ENCODE data around the gene HS3ST4.
"Not testable (repeated sequence)": the region's sequence is repeated elsewhere in the genome, so short reads cannot be mapped to it uniquely, and the experiment has no call there.

HS3ST4 gene

GRCh38 chr16:25730396-25730795 is 38.6 kb downstream of the HS3ST4 start:
- no peak for DNase-seq (ENCODE audit: low read depth, low spot score)

DNA sequence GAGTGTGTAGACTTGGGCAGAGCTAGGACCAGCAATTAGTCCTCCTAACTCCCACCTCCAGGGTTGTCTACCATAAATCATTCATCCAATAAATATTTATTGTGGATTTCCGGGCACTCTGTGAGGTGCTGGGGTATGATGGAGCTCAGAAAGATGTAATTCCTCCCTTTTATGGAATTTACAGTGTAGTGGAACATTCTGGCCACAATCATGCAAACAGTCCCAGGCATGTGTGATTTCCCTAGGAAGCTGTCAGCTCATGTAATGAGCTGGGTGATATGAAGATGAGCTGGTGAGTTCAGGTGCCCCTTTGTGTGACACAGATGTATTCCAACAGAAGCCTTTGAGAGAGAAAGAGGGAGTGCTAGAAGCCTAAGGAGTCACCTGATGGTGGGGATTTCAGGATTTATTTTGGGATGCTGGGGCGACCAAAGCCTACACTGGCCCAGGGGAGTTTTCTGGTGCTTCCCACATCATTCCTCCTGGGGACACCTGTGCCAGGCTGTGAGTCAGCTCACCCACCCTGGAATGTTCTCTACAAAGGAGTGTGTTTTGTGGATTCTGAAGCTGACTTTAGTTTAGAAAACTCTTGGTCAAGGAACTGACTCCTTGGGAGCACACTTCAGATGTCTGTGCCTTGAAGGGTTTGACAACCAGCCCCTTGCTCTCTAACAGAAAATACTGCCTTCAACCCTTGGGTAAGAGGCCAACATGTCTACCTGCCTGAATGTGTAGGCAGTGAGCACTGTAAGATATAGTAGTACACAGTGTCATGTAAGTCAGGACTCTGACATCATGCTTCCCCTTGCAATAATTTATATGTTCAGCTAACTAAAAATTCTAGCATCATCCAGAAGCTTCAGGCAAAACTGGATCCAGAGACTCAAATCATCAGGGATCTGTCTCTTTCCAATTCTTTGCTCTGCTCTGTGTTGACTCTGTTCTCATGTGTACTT is 42.9 kb downstream of the HS3ST4 start:
- no peak for DNase-seq (ENCODE audit: low read depth, low spot score)

GRCh38 chr16:25735645-25736044 is 43.9 kb downstream of the HS3ST4 start:
- no peak for DNase-seq (ENCODE audit: low read depth, low spot score)

- no peak for DNase-seq (ENCODE audit: low read depth, low spot score)
Observed at GRCh38 chr16:25747160-25747758, 55.5 kb downstream of the HS3ST4 start.

DNA sequence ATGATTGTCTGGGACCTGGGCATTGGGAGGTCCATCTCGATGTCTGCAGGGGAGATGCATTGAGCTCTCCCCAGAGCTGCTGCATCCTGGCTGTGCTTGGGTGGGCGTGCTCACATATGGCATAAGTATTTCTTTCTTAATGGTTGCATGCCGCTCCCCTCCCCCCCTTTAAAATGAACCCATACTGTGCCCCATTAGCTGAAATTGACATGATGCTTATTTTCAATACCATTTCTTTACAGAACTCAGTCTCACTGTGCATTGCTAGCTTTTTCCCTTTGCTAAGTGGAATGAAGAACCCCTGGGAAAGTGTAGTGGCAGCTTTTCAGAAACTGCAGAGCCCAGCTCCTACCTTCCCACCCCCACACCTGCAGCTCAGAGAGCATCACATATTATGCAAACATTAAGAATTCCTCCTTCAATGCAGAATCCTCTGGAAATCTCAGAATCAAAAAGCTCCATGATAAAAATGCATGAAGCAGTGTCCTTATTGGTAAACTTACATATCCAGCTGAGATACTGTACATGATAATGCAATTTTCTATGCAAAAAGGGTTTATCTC is 56.4 kb downstream of the HS3ST4 start:
- no peak for DNase-seq (ENCODE audit: low read depth, low spot score)

- no peak for DNase-seq (ENCODE audit: low read depth, low spot score)
Observed at GRCh38 chr16:25750488-25751216, 58.9 kb downstream of the HS3ST4 start.

- DNase-seq (ENCODE audit: low read depth, low spot score): no peak
Observed at GRCh38 chr16:25751230-25751835, 59.6 kb downstream of the HS3ST4 start.

- no peak for DNase-seq (ENCODE audit: low read depth, low spot score)
Observed at GRCh38 chr16:25764466-25764865, 72.7 kb downstream of the HS3ST4 start.

- no peak for DNase-seq (ENCODE audit: low read depth, low spot score)
Observed at GRCh38 chr16:25771216-25771615, 79.5 kb downstream of the HS3ST4 start.

DNA sequence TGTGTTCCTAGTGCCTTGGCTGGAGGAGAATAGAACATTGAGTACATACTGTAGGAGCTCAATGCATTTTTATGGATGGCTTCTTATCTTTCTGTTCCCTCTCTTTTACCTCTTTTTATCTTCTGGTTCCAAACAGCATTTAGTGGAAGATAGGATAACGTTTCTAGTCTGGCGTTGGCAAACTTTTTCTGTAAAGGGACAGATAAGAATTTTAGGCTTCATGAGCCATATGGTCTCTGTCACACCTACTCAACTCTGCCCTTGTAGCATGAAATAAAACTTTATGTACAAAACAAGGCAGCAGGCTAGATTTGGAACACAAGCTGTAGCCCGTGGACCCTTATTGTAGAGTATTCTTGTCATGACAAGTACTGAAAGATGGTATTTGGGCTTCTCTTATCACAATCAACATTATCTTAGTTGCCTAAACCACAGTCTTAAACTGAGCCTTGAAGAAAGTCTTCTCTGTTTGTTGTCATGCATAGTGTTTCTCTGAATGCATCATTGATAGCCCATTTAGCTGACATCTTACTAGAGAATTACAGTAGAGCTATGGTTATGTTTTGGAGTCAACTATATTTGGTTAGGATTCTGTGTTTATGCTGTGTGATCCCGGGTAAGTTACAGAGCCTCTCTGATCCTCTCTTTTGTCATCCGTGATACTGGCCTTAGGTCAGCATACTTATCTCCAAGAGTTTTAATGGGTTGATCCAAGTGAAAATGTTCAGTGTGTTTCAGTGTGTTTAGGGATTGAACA is 80.2 kb downstream of the HS3ST4 start:
- DNase-seq (ENCODE audit: low read depth, low spot score): no peak

DNA sequence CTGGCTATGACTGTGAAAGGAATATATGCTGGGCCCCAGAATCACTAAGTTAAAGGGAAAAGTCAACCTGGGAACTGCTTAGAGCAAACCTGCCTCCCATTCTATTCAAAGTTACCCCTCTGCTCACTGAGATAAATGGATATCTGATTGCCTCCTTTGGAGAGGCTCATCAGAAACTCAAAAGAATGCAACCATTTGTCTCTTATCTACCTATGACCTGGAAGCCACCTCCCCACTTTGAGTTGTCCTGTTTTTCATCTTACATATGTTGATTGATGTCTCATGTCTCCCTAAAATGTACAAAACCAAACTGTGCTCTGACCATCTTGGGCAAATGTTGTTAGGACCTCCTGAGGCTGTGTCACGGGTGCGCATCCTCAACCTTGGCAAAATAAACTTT is 84.5 kb downstream of the HS3ST4 start:
- DNase-seq (ENCODE audit: low read depth, low spot score): not testable (repeated sequence)

GRCh38 chr16:25783226-25783625 is 91.5 kb downstream of the HS3ST4 start:
- DNase-seq (ENCODE audit: low read depth, low spot score): no peak

DNA sequence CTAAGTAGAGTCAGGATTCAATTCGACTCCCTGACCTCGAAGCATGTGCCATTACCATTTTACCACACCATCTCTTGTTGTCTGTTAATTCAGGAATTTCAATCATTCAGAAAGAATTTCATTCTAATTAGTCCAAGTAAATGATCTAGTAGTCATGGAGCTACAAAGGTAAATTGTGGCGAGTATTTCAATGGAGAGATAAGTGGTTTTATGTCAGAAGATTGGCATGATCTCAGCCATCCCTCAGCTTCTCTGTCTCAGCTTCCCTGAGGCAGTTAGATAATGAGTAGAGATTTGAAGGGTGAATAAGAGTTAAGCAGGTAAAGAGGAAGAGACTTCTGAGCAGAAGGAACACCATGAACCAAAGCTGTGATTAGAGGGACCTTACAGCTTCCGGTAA is 93.6 kb downstream of the HS3ST4 start:
- DNase-seq (ENCODE audit: low read depth, low spot score): no peak

DNA sequence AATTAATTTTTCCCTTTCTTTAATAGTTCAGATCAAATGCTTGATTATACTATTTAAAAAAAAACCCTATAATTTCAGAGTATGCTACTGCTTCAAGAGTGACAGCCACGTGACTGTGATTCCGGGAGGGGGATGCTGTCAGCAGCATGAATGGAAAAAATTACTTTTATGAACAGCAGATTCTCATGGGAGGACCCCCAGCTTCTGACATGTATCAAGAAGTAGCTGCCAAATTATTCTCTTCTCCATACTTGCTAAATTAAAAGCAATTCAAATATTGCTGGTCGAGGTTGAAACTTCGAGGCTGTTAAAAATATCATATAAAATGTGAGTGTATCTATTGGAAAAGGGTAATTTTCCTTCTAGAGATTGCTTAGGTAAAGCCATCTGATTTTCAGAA is 95.0 kb downstream of the HS3ST4 start:
- no peak for DNase-seq (ENCODE audit: low read depth, low spot score)

- DNase-seq (ENCODE audit: low read depth, low spot score): no peak
Observed at GRCh38 chr16:25788637-25789036, 96.9 kb downstream of the HS3ST4 start.

GRCh38 chr16:25796239-25796638 is 104.5 kb downstream of the HS3ST4 start:
- no peak for DNase-seq (ENCODE audit: low read depth, low spot score)

GRCh38 chr16:25798065-25798464 is 106.3 kb downstream of the HS3ST4 start:
- DNase-seq (ENCODE audit: low read depth, low spot score): no peak

- no peak for DNase-seq (ENCODE audit: low read depth, low spot score)
Observed at GRCh38 chr16:25799816-25800215, 108.1 kb downstream of the HS3ST4 start.

DNA sequence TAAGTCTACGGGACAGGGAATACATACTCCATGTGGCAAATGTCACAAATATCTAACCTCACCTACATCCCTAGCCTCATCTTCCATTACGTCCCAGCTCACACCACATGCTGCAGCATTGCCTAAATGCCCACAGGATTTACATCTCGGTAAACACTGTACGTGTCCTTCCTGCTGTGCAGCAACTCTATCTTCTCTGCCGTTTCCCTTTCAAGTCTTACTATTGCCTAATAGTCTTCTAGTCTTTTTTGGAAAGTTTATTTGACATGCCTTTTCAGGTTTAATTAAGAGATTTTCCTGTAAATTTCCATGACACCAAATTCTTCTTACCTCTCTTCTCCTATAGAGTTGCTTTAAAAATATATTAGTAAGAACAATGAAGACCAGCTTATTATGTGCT is 120.5 kb downstream of the HS3ST4 start:
- no peak for DNase-seq (ENCODE audit: low read depth, low spot score)

GRCh38 chr16:25817295-25817694 is 125.5 kb downstream of the HS3ST4 start:
- DNase-seq (ENCODE audit: low read depth, low spot score): no peak

GRCh38 chr16:25817876-25818275 is 126.1 kb downstream of the HS3ST4 start:
- DNase-seq (ENCODE audit: low read depth, low spot score): no peak

Measured in brain pericyte (primary cell).